Ovary (tissue), 3 donors: ENCODE measurements around the gene FBXL15.
"Not testable (repeated sequence)": the region's sequence is repeated elsewhere in the genome, so short reads cannot be mapped to it uniquely, and the experiment has no call there.

Source experiments
- CTCF ChIP-seq, 3 donors: fragments of 450-650 bp in 2 of 3; fragments of 200-600 bp in 1 of 3; IDR thresholded peaks; one replicate each; pipeline versions ENCODE4 v1.5.1 to v1.8.0; 2016 to 2022; ENCODE audit warnings: antibody characterized with exemption in 3 of 3, mild to moderate bottlenecking in 1 of 3
- EP300 ChIP-seq: sonication (generic); formaldehyde crosslinking; IDR thresholded peaks from one replicate; pipeline ENCODE4 v1.6.1; 2017; ENCODE audit warnings: antibody characterized with exemption
- POLR2A ChIP-seq: fragments of 450-650 bp; IDR thresholded peaks from one replicate; pipeline ENCODE4 v1.6.1; 2017; ENCODE audit warnings: antibody characterized with exemption, mild to moderate bottlenecking, moderate library complexity
- donor health status: DM: no; HTN: no; CAD: no.

GRCh38 chr10:102454662-102455487 lies 34.2 kb downstream of the FBXL15 start:
- TF ChIP-seq POLR2A; CTCF (IDR thresholded peaks at IDR 0.05); EP300: not testable (repeated sequence)
